ENCODE measurements around the gene MRPS9.

MRPS9 gene

GRCh38 chr2:105080461-105080860 is 42.6 kb downstream of the MRPS9 start:
- no peak for DNase-seq

- DNase-seq = no peak
Observed at GRCh38 chr2:105081006-105081601, 43.2 kb downstream of the MRPS9 start.

DNA sequence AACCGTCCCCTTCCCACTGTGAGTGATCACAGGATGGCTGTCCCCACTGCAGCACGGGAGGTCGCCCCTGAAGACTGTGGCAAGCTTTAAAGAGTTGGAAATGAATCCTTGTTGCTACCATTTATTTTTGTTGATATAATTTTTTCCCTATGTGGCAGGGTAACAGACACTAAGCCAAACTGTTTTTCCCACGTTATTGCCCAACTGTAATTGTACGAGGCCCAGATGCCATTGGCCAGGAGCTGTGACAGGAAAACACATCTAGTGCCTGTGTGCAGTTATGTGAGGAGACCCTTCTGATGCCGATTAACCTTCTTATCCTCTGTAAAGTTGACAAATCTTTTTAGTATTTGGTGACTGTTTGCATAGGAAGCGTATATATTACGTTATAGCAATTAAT is 44.2 kb downstream of the MRPS9 start:
- DNase-seq = no peak

- no peak for DNase-seq
Observed at GRCh38 chr2:105085525-105085924, 47.7 kb downstream of the MRPS9 start.

DNA sequence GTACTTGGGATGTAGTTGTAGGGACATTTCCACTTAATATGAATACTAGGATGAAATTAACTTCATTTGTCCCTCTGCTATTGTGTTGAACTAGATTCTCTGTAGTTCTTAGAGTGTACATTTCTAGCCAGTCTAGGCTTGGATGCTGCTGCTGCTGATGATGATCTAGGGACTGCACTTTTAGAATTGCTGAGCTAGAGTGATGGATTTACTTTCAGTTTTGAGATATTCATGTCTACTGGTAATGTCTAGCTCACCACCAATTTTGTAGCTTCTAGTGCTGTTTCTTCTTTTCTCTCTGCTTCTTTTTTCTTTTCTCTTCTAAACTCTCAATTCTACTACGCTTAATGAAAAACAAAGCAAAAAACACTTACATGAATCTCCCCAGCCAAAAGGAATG is 49.4 kb downstream of the MRPS9 start:
- no peak for DNase-seq

DNA sequence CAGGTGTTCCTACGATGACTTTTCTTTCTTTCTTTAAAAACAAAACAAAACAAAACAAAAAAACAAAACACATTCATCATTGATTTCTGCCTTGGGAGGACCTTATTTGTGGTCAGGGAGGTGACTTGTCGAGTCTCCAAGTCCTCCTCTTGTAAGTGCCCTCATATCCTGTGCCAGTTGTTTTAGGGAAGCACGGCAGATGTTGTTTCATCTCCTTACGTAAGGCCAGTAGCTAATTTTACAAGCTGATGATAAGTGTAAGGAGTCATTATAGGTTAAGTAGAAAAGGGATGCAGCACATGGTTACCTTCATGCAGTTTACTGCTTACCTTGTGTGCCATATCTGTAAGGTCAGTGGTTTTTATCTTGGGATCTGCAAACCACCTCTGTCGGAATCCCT is 52.2 kb downstream of the MRPS9 start:
- DNase-seq = no peak

DNA sequence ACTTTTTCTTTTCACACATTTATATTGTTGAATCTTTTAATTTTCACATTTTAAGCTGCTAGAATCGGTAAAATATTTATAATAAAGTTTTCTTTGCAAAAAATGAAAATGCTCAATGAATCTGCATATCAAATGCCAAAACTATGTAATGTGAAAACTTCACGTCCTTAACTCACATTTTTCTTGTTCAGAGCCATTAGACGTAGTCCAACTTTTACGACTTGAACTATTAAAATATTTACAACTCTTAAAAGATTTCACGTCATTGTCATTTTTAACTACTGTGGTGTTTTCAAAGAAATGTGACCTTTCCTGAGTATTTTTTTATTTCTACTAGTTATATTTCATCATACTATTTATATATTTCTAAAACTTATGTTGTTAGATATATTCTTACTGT is 54.9 kb downstream of the MRPS9 start:
- DNase-seq = no peak

DNA sequence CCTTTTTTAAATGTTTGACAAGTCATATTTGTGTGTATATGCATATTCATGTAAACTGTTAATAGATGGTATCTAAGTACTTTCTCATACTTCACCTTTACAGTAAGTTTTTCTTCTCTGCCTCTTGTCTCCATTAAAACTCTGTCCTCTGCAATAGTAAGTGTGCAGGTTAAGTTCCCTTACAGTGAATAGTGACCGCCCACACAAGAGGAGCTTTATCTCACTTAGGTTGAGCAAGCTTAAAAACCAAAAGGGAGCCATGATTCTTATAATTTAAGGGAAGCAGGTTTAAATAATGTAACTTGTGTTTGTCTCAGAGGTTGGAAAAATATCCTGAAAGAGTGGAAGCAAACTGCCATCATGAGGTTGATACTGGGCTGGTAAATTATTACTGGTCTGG is 61.3 kb downstream of the MRPS9 start:
- DNase-seq = no peak

- no peak for DNase-seq
Observed at GRCh38 chr2:105100046-105100840, 62.4 kb downstream of the MRPS9 start.

DNA sequence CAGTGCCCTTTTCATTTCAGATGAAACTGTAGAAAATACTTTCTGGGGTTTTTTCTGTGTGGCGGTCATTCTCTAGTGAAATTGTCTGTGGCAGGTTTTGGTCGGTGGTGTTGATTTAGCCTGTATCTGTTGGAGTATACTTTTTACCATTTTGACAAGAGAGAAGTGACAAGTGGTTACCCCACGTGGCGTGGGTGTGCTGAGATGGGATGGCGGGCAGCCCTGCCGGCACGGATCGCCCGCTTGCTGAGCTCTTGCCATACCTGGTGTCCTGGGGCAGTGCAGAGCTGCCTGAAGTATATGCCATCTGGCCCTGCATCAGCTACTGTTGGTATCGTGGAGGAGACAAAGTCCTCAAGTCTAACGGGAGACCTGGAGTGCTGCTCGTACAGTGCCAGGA is 64.1 kb downstream of the MRPS9 start:
- no peak for DNase-seq

DNA sequence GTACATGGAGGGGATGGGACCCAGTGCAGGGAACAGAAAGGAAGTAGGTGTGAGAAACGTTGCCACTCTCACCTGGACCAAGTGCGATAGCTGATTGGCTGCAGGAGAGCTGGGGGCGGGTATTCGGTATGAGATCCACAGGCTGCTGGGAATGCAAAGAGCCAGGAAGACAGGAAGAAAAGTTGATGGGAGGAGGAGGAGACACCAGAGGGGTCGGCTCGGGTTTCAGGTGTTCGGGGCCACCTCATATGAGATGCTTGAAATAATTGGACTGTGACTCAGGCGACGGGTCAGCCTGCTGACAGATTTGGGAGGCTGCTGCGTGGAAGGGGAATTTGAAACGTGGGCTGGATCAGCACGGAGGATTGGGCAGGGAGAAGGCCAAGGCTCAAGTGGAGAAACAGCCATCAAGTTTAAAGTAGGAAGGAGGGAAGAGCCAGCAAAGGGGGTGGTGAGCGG is 65.1 kb downstream of the MRPS9 start:
- DNase-seq = no peak

- DNase-seq = no peak
Observed at GRCh38 chr2:105103481-105103880, 65.6 kb downstream of the MRPS9 start.

- DNase-seq = no peak
Observed at GRCh38 chr2:105104208-105104731, 66.4 kb downstream of the MRPS9 start.

- DNase-seq = no peak
Observed at GRCh38 chr2:105110295-105110829, 72.5 kb downstream of the MRPS9 start.

- no peak for DNase-seq
Observed at GRCh38 chr2:105111365-105112150, 73.7 kb downstream of the MRPS9 start.

DNA sequence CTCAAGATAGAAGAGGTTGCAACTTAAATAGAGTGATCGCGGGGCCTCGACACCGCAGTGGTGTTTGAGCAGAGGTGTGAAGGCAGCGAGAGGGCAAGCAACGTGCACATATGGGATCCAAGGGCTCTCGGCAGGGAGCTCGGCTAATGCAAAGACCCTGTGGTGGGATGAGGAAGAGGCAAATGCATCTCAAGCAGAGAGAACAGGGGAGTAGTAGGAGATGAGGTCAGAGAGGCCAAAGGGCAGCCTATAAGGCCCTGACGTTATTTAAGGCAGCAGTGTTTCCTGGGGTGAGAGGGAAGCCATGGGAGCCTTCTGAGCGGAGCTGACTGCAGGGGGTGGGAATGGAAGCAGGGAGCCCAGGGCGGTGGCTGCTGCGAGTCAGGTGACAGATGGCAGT is 74.5 kb downstream of the MRPS9 start:
- DNase-seq = no peak

- DNase-seq = no peak
Observed at GRCh38 chr2:105113616-105114291, 75.9 kb downstream of the MRPS9 start.

DNA sequence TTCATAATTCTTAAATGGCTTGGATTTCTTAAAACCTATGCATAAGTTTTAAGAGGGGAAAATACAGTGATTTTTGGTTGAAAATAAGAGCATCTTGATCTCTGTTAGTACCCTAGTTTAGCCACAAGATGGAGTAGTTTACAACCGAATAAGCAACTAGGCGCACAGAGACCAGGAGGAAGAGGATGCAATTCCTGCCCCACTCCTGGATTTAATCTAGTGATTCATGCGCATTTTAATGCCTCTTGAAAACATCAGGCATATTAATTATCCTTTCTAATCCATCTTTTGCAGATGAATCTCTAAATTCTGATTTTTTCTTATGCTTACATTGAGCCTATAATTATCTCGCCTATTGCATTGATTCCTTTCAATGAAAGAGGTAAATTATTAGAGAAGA is 76.7 kb downstream of the MRPS9 start:
- DNase-seq = no peak

GRCh38 chr2:105116348-105116747 is 78.5 kb downstream of the MRPS9 start:
- DNase-seq = no peak

DNA sequence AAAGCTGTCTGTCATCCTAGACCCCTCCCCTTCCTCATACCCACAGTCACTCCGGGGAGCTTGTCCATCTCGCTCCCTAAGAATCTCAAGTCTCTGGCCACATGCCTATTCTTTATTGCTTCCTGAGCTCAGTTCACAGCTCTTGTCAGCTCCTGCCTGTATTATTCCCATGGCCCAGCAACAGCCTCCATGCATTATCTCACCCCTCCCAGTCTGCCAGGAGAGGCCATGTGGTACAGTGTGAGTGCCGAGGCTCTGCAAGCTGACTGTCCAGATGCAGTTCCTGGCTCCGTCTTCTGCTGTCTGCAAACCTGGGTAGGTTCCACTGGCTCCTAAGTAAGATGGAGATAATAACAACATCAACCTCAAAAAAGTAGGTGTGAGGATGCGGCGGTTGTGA is 79.7 kb downstream of the MRPS9 start:
- DNase-seq = no peak

DNA sequence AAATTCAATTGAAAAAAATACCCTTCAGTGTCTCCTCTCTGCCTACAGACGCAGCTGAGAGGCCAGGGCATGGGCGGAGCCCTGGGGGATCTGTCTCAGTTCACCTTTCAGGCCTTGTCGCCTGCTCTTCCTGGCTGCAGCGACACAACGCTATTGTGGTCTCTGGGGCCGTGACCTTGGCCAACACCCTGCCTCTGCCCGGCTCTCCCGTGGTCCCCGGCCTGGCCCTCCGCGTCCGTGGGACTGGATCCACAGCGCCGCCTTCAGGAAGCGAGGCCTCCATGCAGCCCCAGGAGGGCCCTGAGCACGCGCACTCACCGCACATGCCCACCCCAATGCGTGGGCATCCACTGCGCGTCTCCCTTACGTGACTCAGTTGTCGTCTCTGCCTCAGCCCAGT is 81.1 kb downstream of the MRPS9 start:
- DNase-seq = no peak

GRCh38 chr2:105121434-105121833 is 83.6 kb downstream of the MRPS9 start:
- DNase-seq = no peak

DNA sequence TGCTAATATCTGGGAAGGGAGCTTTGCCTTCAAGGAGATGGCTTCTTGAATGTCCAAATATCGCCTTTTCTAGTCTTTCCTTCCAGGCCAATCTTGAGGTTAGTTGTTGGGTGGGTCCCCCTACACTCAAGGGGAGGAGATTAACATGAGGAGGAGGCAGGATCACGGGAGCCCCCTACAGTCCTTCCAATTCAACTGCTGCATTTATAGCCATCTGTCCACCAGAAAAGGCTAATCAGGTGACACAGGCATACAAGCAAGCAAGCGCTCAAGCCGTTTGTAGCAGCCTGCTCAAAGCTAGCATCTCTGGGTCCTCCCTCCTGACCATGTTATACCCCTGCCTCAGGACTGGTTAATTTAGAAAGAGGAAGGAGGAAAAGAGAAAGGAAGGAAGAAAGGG is 87.6 kb downstream of the MRPS9 start:
- DNase-seq = no peak

Data from stimulated activated CD4-positive, alpha-beta T cell treated with anti-CD3 and anti-CD28 coated beads, Interleukin-15, amount 100 ng/mL, for 24 hours (primary cell).